Activated CD4-positive, alpha-beta T cell treated with anti-CD3 and anti-CD28 coated beads, Interleukin-2, amount 50 U/mL, for 16 hours (primary cell): ENCODE measurements around the gene ADGRA1.

Experiments
- DNase-seq: peaks from one replicate; pipeline ENCODE4 v3.0.0-alpha.2; 2020

The ADGRA1 gene

DNA sequence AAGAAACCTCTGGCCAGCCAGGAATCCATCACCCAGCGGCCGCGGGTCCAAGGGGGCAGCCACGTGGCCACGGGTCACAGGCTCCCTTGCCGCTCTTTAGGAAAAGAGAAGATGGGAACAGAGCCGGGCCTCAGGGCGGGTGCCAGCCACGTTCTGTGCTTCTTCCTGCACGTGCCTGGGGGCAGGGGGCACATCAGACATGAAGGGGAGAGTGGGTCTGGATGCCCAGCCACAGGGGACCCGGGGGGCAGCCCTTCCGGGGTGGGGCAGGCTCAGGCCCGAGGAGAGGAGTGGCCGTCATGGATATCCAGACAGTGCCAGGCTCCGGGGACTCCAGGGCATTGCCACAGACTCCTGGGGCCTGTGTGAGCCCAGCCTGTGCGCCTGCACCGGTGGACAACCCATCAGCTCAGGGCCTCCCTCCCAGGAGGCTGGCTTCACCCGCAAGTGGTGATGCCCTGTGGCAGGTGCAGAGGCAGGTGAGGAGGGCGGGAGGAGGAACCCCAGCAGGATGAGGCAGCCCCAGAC is 31.0 kb upstream of the ADGRA1 start:
- no peak for DNase-seq

DNA sequence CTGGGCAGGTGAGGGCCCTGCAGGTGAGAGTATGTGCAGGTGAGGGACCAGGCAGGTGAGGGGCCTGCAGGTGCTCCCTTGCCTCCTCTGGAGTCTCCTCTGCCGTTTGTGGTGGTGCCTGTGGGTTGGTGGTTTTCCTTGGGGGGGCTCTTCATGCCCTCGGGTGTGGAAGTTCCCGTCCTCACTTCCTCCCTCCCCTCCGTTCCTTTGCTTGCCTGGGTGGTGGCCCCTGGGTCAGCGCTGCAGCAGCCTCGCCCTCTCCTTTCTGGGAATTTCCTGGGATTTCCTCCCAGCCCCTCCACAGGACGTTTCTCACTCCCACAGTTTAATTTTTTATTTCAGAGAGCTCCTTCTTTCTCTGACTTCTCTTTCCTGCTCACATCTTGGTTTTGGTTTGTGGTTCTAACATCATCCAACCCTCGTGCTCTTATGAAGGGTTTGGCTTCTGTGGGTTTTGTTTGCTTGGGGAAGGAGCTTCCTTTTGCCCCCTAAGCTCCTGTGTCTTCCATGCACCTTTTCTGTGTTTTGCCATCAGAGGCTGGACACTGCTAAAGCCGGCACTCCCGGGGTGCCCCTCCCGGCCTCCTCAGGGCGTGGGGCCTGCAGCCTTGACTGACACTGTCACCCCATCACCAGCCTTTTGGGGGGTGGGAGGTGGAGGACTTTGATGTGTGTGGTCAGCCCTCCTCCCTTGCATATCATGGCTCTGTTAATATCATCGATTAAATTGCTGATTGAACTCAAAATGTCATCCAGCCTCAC is 29.2 kb upstream of the ADGRA1 start:
- DNase-seq, result no peak

DNA sequence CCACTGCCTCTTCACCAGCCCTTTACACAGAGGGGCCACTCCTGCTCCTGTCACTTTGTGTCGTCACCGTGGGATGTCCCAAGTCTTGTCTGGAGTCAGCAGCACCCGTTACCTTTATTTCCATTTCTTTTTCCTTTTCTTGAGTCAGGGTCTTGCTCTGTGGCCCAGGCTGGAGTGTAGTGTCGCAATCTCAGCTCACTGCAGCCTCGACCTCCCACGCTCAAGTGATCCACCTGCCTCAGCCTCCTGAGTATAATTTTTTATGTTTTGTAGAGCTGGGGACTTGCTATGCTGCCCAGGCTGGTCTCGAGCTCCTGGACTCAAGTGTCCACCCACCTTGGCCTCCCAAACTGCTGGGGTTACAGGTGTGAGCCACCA is 28.6 kb upstream of the ADGRA1 start:
- no peak for DNase-seq

DNA sequence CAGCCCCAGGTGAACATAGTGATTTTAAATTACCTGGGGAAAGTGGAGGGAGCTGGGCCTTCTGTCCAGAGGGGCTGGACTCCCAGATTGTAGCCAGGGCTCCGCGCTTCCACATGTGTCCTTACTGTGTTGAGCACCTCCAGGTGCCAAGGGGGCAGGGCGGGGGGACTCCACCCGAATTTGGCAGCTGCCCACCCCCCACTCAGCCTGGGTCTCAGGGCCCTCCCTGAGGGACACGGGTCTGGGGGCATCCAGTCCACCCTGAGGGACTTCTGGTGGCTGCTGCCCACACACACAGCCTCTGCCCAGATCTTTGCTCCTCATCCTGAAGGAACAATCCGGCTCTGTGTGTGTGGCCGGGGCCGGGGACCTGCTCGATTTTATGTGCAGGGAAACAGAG is 28.2 kb upstream of the ADGRA1 start:
- DNase-seq, result no peak

DNA sequence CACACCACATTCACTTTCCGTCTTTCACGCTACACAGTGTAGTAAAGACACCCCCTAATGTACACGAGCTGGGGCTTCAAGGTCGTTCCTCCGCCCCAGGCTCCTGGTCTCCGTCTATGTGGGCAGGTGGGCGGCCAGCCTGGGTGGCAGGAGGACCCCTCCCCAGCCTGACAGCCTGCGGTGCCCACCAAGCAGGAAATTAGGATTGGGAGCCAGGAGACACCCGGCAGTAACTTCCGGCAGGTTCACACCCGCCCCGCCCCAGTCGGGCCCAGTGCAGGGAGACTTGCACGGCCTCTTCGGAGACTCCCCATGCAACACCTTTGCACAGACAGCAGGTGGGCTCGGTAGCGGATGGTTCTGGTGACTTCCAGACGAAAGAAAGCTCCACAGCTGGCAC is 27.7 kb upstream of the ADGRA1 start:
- DNase-seq, result no peak

DNA sequence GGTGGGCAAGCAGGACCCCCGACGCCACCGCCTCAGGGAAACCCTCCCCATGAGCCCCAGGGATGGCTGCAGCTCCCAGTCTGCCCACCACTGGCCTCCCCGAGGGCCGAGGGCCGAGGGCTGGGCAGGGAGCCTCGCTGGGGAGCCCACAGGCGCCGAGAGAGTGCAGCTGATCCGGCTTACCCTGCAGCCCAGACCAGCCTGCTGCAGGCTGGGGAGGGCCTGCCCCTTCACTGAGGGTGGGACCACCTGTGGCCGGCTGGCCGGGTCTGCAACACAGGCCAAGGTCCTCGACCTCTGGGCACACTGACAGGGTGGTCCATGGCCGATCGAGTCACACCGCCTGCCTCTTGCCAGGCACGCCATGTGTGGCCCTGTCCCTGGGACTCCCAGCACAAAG is 27.3 kb upstream of the ADGRA1 start:
- DNase-seq, result no peak

DNA sequence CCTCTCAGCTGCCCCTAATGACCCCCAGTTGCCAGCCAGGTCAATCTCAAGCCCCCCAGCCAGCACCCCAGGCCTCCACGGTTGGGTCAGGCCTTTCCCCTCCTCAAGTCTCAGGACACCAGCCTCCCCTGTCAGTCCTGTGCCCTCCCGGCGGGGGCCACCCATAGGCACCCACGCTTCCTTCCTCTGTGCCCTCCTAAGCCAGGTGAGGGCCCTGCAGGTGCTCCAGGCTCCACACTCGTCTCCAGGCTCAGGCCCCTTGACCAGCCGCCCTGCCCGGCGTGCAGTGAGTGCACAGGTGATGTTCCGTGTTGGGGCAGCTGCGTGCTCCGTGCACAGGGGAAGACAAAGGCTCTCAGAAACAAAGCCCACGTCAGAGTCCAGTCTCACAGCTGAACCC is 26.8 kb upstream of the ADGRA1 start:
- DNase-seq, result no peak

DNA sequence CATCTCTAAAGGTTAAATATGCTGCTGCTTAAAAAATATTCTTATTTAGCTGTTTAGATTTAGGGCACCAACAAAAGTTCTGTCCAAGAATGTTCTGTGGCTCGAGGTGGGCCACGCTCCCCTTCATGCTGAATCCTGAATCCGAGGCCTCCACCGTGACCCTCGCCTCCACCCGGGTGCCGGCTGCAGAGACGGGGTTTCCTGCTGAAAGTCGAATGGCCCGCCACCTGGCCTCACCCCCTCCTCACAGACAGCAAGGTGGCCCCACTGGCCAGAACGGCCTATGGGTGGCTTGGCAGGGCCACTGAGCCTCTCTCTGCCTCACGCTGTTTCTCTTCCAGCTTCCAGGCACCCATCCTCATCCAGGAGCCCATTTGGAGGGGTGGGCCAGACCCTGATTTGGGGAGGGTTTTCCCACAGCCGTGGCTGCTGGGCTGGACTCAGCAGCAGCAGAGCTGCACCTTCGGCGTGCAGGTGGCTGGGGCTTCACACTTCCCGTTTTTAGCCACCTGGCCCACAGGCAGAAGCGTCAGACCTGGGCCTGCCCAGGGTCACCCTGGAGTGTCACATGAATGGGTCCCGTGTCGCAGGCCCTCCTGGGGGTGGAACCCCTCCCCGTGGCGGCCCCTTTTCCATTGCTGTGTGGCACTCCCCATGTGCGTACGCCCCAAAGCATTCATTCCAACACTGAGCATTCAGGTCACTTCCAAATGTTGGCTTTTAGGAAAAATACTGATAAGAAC is 26.3 kb upstream of the ADGRA1 start:
- DNase-seq, result no peak

DNA sequence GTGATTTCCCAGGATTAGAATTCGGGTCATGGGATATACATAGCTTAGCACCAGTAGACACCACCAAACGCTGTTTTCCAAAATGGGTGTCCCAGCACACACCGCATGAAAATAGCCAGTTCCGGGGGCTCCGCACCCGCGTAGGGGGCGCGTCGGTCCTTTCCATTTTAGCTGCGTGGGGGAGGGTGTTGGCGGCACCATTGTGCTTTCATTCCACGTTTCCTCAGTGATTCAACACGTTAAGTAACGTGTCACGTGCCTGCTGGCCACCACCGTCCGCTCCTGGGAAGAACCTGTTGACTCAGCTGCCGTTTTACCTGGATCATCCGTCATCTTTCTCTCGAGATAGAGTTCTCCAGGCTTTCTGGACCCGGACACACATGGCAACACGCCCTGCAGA is 25.6 kb upstream of the ADGRA1 start:
- DNase-seq, result no peak

DNA sequence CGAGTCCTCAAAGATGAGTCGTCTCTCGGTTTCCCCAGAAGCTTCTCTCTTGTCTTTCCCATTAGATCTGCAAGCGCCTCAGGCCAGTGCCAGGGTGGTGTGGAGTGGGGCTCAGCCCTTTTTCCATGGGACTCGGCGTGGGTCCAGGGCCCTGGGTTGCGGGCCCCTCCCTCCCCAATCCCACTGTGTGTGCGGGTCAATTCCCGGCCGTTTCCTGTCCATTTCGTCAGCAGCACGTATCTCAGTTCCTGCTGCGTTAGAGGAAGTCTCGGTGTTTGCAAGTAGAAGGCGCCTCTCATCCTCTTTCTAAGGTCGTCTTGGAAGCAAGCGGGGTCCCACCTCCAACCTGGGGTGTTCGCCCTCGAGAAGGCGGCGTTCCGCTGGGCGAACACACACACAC is 25.1 kb upstream of the ADGRA1 start:
- DNase-seq, result no peak

DNA sequence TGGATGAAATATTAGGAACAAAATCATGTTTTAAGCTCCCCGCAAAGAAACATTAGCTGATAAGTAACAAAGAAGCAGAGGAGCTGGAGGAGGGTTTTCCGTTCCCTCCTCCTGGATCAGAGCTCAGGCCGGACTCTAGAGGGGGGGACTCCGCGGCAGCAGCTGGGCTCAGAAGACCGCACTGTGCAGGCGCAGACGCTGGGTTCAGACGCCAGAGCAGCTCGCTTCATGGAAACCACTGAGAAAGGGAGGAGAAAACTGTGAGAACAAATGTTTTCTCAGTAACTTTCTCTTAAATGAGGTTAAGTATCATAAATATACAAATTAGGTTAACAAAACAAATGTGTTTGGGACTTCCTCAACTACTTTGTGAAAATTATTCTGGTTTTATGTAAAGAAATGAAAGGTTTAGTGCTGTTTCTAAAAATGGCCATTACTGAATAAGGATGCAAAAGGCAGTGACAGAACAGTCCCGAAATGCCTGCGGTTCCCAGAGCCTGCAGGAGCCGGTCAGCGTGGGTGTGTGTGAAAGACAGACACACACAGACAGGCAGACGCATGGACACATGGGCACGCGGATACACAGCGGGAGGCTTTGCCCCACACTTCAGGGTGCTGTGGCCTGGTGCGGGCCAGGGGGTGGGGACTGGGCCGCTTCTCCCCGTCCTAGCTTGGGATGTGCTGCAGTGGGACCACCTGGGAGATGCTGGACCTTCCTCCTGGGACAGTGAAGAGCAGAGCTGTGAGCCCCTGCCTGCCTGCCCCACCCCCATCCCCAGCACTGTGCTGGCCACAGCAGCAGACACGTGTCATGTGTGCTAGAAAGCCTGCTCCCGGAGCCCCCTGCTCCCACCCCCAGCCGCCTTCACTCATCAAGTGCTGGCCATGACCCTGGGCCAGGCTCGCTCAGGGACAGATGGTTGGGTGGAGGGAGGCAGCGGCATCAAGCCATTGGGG is 20.3 kb upstream of the ADGRA1 start:
- no peak for DNase-seq

DNA sequence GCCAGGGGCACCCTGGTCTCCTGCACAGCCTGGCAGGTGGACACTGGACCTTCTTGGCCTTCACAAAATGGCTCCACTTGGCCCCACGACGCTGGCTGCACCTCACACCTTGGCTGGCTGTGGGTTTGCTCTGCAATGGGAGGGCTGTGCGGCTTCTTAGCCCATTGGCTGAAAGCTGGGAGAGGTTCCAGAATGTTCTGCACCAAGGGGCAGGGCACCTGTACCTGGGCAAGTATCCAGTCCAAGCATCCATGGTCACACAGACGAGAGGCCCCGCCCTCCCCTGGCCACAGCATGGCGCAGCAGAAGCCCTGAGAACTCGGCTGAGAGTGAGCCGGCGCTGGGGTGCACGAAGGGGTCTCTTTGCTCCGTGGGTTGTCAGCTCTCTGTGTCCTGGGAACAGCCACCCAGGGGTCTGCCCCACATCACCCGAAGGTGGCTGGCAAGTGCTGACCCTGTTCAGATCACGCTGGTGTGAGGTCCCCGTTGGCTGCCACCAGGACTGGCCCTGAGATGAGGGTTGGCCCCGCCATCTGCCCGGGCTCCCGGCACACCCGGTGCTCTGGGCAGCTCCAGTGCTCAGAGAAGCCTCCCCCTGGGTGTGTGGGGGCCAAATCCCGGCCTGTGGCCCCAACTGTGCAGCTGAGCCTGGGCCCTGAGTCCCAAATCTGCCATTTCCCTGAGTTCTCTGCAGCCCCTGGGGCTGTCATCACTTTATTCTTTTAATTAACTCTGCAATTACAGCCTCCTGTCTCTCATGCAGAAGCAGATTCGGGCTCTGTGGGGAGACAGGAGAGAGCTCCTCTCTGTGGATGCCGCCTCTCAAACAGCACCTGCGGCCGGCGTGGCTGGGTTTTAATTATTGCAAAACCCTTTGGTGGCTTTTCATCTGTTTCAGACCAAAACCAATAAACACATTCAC is 19.4 kb upstream of the ADGRA1 start:
- no peak for DNase-seq

DNA sequence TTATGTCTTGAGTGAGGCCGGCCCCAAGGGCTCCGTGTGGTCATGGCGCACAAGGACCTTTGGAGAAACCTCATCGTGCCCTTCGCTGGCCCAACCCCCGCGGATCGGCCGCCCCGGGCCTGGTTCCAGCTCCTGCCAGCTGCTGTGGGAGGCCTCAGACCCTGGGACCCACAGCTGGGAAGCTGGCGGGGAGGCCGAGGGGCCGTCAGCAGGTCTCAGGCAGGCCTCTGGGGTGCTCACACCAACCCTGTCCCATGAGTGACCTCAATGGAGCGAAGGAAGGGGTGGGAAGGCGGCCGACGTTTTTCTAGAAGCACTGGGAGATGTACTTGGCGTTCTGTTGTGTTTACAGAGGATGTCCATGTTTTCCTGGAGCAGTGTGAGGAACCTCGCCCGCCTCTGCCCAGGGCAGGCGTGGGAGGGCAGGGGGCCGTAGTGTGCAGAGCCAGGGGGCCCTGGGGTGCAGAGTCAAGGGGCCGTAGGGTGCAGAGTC is 18.6 kb upstream of the ADGRA1 start:
- DNase-seq, result no peak

DNA sequence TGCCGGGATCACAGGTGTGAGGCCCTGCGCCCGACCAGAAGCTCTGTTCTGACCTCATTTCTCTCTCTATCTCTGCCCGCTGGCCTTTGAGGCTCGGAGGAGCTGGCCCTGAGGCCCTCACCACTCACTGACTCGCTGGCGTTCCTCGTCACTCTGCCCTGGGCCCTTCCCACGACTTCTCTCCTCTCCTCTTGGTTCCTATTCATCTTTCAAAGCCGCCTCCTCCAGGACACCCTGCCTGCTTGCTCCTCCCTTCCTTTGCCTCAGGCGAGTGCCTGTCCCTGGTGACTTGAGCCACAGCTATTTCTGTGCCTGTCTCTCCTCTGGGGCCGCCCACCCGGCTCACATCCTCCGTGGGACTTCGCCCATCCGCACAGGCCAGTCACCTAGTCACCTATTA is 17.3 kb upstream of the ADGRA1 start:
- DNase-seq, result no peak

DNA sequence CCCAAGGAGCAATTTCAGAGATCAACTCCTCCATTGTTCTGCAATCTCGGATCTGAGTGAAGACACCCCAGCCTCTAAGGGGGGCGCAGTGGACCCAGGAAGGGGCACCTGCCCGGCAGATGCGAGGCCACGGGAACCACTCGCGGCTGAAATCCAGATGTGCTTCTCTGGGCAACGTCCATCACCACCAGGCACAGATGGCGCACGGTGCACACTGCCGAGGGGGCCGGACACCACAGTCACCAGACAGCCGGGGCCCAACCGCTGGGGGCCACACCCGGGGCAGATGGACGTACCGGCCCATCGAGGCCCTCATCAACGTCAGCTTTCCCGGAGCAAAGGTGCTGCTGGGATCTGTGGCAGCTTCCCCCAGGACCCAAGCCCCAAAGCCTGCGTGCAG is 16.9 kb upstream of the ADGRA1 start:
- no peak for DNase-seq

DNA sequence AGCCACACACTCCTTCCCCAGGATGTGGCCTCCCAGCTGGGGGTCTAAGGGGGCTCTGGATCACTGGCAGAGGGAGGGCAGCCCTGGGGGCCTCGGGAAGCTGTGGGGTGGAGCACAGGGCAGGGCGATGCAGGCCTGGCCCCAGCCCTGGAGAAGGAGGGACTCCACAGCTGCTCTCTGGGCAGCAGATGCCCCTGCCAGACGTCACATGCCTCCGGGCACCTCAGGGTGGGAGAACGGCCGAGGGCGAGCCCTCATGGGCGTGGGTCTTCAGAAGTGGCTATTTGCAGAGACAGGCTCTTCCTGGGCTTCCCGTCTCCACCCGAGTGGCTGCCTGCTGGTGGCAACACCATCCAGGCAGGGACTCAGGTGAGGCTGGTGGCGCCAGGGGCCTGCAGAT is 16.0 kb upstream of the ADGRA1 start:
- DNase-seq, result no peak

DNA sequence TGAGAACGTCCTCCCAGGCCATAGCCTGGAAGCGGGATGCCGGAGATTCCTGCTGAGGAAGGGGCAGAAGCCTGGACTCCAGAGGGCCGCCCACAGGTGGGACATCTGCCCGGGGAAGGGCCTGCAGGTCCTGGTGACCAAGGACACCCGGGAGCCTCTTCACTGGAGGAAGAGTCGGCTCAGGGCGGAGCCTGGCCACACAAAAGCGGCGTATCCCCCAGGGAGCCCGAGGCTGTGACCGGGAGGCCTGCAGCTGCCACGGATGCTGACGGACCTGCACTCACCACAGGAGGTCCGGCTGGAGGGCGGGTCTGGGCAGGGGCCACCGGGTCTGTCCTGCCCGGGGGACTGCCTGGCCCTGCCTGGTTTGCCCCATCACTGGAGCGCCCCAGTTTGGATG is 15.5 kb upstream of the ADGRA1 start:
- DNase-seq, result no peak

DNA sequence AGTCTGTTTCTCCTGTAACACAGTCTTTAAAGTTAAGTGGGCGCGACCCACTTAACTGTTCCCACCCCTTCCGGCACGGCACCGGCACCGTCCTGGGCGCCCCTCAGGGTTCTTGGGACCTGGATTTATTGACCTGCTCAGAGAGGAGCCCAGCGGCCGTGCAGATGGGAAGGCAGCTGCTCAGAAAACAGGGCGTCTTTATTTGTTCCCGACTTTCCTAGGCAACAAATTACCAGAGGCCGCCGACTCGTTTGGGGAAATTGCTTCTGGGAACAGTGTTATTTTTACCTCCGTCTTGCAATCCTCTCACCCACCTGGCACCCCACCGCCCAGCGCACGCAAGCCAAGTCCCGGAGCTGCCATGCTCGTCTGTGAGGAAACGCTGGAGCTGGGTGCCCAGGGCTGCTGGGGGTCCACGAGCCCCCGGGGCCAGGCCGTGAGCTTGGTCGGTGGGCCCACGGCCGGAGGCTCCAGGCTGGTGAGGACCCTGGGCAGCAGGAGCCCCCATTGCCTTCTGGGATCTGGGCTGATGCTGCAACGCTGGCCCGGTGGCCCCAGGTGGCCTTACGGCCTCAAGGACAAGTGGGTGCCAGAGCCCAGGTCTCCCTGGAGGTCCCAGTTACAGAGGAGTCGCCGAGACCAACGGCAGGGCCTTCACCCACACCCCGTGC is 14.9 kb upstream of the ADGRA1 start:
- no peak for DNase-seq

DNA sequence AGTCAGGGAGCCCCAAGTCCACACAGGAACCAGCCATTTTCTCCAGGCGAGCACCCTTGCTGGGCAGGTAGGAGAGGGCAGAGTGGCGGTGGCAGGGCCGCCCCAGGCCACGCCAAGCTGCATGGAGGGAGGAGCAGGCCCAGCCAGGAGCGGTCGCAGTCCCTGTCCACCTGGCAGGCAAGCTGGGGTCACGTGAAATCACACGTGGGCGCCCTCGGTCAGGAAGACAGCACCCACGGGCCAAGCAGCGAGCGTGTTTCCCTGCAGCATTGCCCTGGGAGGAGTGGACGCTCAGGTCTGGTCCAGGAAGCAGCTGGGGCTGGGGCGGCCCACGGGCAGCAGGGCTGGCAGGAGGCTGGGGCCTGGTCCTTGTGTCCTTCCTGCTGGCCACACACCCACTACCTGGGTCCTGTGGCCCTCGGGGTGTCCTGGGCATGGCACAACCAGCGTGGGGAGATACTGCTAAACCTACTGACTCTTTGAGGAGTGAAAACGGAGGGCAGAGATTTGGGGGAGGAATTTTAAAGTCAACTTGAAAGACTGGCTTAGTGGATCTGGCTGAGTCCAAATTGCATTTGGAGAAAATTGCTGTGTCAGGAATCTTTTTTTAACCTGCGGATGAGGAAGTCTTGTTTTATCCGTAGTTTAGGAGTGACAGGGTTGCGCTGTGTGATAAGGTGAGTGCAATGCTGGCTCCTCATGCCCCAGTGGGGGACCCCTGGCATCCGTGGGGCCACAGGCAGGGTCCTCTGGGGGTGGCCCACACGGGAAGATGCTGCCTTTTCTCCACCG is 12.2 kb upstream of the ADGRA1 start:
- DNase-seq, result no peak

DNA sequence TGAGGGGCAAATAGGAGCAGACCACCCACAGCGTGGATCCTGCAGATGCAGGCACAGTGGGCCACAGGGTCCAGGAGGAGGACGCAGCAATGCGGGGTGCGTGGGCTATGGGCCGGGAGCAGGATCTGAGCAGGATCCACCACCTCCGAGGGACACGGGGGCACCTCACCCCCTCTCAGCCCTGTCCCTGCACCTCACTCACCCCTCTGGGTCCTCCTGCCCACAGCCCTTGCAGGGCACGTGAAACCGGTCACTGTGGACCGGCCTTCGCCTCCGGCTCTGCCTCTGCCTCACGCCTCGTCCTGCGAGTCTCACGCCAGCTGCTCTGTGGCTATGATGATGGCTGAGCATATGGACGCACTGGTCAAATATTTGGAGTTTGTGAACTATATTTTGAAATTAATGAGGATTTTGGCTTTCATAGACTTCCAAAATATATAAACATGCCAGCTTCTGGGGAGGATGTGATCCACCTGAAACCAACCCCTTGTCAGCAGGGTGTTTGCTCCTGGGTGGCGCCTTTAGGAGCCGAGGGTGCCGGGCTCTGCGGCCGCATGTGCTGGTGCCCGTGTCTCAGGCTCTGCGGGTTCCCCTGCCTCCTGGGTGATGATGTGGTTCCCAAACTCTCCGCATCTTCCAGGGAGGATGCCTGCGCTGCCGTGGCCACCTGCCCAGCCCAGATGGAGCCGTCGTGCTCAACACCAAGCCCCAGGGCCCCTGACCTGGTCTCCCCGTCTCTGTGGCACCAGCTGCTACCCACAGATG is 11.3 kb upstream of the ADGRA1 start:
- DNase-seq, result no peak
